Activated T-helper 1 cell treated with Interleukin-2 at 50 U/mL for 16 hours (primary cell): ENCODE measurements around the gene EDC4.
"Not testable (repeated sequence)": the region's sequence is repeated elsewhere in the genome, so short reads cannot be mapped to it uniquely, and the experiment has no call there.

ENCODE experiments used
- DNase-seq: peaks from one replicate; pipeline ENCODE4 v3.0.0-alpha.2; 2020; ENCODE audit warnings: low read depth

Gene EDC4

GRCh38 chr16:67872631-67873434, at the start of gene EDC4:
TSS of gene EDC4 (plus strand) at chr16:67873052. CDS start at chr16:67873262, 210 bp downstream.
- DNase-seq: peak; percentile 80

GRCh38 chr16:67825119-67825518, 47.7 kb upstream of the EDC4 start:
- DNase-seq: no peak

GRCh38 chr16:67825906-67826305, 46.9 kb upstream of the EDC4 start:
- no peak for DNase-seq

- no peak for DNase-seq
Observed at GRCh38 chr16:67828651-67829050, 44.2 kb upstream of the EDC4 start.

- DNase-seq: no peak
Observed at GRCh38 chr16:67833030-67833414, 39.8 kb upstream of the EDC4 start.

- peak; percentile 85 for DNase-seq
Observed at GRCh38 chr16:67833415-67834241, 39.2 kb upstream of the EDC4 start.

- no peak for DNase-seq
Observed at GRCh38 chr16:67834242-67834614, 38.6 kb upstream of the EDC4 start.

- not testable (repeated sequence) for DNase-seq
Observed at GRCh38 chr16:67837190-67837589, 35.7 kb upstream of the EDC4 start.

GRCh38 chr16:67837811-67838210, 35.0 kb upstream of the EDC4 start:
- no peak for DNase-seq

- no peak for DNase-seq
Observed at GRCh38 chr16:67841198-67841815, 31.5 kb upstream of the EDC4 start.

- peak; percentile 88 for DNase-seq
Observed at GRCh38 chr16:67841816-67842508, 30.9 kb upstream of the EDC4 start, which contains the start of gene THAP11. TSS of gene THAP11 (plus strand) at chr16:67842320. CDS start at chr16:67842555, 235 bp downstream.

- peak; percentile 48 for DNase-seq
Observed at GRCh38 chr16:67842509-67843342, 30.1 kb upstream of the EDC4 start.

GRCh38 chr16:67843343-67843765, 29.5 kb upstream of the EDC4 start:
- no peak for DNase-seq

- no peak for DNase-seq
Observed at GRCh38 chr16:67844497-67844896, 28.4 kb upstream of the EDC4 start.

- no peak for DNase-seq
Observed at GRCh38 chr16:67845291-67846062, 27.4 kb upstream of the EDC4 start.

- no peak for DNase-seq
Observed at GRCh38 chr16:67846063-67846319, 26.9 kb upstream of the EDC4 start.

- DNase-seq: peak; percentile 91
Observed at GRCh38 chr16:67846320-67847063, 26.4 kb upstream of the EDC4 start, which contains the start of gene NUTF2. TSS of gene NUTF2 (plus strand) at chr16:67846933. CDS start at chr16:67865131, 18,198 bp downstream.

- DNase-seq: no peak
Observed at GRCh38 chr16:67847064-67847861, 25.6 kb upstream of the EDC4 start, which contains the start of gene CENPT. TSS of gene CENPT (minus strand) at chr16:67847693. CDS start at chr16:67833859, 13,834 bp downstream.

GRCh38 chr16:67848118-67848517, 24.7 kb upstream of the EDC4 start:
- no peak for DNase-seq
